CD4-positive, alpha-beta T cell treated with Interleukin-15 for 4 hours (primary cell): Measurements from ENCODE around the gene IFT20.
A peak's percentile ranks its signal among the peaks of the same experiment; 100 is the strongest.

Experiments used
- DNase-seq: peaks from one replicate; pipeline ENCODE4 v3.0.0-alpha.2; 2020; ENCODE audit warnings: low spot score

The IFT20 gene

DNA sequence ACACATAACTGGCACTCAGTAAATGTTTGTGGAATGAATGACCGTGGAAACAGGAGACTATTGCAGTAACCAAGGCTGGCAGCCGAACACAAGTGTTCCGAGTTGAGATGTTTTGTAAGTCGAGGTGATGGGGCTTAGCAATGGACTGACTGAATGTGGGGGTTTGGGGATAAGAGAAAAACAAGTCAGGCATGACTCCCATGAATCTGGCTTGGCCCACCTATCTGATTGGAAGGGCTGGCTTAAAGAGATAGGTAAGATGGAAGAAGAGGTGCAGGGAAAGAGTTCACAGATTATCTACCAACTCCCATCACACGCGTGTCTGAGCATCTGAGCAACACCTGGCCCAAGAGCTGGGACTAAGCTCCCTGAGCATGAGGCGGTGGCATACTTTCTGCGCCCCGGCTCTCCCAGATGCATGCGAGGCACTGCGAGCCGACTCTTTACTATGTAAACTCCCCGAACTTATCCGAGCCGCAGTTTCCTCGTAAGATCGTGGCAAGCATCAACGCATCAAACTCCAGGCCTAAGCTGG is 539 bp downstream of the IFT20 start:
- DNase-seq: no peak

GRCh38 chr17:28334171-28334570 is 1.1 kb downstream of the IFT20 start:
- DNase-seq: no peak

- no peak for DNase-seq
Measured at GRCh38 chr17:28333083-28333746, 2.1 kb downstream of the IFT20 start.

- DNase-seq: no peak
Measured at GRCh38 chr17:28331891-28332420, 3.3 kb downstream of the IFT20 start.

- no peak for DNase-seq
Measured at GRCh38 chr17:28330671-28331070, 4.6 kb downstream of the IFT20 start.

DNA sequence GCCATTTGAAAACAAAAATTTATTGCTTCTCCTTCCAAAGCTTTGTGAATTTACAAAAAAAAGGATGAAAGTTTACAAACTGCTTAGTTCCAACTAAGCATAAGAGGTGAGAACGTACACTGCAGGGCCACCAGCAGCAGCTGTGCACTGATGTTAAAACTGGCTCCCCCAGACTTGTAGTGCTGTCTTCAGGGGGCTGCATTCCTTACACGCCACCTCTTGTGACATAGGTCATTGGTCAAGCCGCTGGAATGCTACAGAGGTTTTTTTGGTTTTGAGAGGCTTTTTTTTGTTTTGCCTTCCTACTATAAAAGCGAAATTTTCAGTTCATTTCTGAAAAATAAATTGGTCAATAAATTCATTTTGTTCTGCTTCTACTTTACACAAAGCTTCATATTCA is 6.9 kb downstream of the IFT20 start:
- no peak for DNase-seq

DNA sequence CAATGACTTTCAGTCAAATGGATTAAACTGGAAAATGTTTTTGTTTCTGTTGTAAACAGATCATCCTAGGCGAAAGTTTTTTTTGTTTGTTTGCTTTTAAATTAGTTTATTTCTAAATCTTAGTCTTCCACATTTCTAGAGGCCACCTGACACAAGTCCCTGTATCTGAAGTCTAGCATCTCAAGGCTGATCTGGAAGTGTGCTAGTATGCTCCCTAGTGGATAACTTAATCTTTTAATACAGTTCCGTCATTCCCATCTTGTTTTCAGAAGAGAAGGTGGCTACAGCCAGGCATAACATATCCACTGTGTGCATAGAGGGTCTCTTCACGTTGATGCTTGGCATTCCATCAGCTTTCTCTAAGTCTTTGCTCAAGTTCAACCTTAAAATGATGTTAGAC is 7.6 kb downstream of the IFT20 start:
- no peak for DNase-seq

DNA sequence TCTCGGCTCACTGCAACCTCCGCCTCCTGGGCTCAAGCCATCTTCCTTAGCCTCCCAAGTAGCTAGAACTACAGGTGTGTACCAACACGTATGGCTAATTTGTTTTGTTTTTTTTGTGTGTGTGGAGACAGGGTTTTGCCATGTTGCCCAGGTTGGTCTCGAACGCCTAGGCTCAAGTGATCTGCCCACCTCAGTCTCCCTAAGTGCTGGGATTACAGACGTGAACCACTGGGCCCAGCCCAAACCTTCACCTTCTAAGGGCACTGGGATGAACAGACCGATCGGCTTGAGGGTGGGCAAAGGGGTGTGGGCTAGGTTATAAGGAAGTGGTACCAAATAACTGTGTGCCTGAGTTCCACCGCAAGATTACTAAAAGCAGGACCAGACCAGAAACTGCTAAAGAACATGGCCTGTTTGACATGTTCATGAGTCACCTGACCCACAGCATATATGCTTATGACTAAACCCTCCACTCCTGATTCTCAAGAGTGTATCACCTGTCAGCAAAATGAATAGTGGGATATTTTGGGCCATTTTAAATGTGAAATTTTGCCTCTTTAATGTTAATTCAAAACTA is 8.2 kb downstream of the IFT20 start:
- DNase-seq: no peak

GRCh38 chr17:28326114-28326513 is 9.2 kb downstream of the IFT20 start:
- DNase-seq: no peak

GRCh38 chr17:28325211-28325610 is 10.1 kb downstream of the IFT20 start:
- no peak for DNase-seq

DNA sequence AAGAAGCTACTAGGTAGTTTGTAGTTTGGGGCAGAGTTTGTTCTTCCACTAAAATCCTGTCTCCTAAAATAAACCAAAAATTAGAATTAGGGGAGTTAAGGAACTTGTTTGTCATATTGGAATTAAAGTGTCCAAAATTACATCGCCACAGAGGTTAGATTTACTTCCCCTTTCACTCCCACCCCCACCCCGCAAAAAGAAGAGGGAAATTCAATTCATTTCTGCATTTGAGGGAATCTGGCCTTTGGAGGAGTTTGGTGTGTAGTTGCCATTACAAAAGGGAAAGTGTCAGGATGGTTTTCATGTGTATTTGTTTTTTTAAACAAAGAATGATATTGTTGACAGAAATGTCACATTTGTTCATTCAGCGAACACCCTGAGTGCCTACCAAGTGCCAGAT is 10.5 kb downstream of the IFT20 start:
- no peak for DNase-seq

DNA sequence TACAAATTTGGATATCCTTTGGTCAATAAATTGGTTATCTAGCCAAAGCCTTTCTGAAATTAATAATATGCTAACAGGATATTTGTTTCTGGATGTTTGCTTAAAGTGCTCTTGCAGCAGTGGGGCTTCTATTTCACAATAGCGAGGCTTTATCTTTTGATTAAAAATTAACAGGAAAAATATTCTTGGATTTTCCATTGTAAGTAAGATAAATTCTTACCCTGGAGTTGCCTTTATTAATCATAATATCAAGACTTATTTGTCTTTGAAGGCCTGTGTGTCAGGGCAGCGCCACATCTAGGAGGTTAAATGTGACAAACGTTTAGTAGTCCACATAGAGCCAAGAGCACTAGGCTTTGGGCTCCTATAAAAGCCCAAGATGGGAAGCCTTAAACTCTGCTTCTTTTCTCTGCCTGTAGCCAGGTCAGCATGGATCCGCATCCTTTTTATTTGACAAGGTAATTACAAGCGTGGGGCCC is 11.0 kb downstream of the IFT20 start:
- DNase-seq: no peak

GRCh38 chr17:28320215-28321061 is 14.8 kb downstream of the IFT20 start:
- DNase-seq: no peak

DNA sequence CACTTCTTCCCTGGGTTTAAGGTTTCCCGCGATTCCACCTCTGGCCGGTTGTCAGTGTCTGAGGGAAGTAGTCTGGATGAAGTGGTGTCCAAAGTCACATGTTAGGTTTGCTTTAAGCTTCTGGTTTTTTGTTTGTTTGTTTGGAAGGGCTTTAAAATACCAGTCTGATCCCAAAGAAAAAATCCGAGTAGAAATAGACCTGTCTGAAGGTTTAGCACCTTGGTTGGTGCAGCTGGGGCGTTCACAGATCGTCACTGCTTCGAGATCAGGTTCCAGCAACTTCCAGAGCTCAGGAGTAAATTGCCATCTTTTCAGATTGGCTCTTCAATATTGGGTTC is 15.7 kb downstream of the IFT20 start:
- no peak for DNase-seq

DNA sequence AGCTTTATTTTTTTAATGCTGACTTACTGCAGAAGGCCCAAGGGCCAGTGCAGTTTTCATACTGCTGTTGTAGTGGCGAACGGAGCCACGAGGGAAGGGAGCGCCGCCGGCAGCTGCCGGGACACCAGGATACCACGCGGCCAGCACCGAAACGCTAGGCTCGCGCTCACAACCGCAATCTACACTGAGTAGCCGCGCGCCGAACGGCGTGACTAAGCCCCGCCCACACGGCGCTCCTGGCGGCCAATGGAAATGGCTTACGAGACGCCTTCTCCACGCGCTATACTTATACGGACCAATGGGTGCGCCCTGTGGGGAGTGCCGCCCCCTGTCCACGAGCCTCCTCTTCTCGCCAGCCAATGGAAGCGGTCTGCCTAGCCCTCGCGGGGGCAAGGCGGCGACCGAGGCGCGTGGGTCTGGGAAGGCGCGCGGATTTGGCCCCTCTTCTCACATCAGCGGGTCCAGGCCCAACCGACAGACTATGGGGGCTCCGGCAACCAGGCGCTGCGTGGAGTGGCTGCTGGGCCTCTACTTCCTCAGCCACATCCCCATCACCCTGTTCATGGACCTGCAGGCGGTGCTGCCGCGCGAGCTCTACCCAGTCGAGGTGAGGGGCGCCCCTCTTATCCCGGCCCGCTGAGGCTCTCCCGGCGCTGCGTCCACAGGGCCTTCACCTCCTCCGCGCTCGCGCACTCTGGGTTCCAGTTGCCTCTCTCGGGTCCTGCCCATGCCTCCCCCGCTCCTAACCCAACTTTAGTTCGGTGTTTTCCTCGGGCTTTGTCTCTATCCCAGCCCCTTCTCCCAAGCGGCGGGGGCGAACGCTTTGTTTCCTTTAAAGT is 16.3 kb downstream of the IFT20 start, which contains the start of gene TMEM97:
TSS of gene TMEM97 (plus strand) at position 442 of the 839 bp plus-strand sequence. CDS start at position 482, 40 bp downstream.
- DNase-seq: peak; percentile 93

DNA sequence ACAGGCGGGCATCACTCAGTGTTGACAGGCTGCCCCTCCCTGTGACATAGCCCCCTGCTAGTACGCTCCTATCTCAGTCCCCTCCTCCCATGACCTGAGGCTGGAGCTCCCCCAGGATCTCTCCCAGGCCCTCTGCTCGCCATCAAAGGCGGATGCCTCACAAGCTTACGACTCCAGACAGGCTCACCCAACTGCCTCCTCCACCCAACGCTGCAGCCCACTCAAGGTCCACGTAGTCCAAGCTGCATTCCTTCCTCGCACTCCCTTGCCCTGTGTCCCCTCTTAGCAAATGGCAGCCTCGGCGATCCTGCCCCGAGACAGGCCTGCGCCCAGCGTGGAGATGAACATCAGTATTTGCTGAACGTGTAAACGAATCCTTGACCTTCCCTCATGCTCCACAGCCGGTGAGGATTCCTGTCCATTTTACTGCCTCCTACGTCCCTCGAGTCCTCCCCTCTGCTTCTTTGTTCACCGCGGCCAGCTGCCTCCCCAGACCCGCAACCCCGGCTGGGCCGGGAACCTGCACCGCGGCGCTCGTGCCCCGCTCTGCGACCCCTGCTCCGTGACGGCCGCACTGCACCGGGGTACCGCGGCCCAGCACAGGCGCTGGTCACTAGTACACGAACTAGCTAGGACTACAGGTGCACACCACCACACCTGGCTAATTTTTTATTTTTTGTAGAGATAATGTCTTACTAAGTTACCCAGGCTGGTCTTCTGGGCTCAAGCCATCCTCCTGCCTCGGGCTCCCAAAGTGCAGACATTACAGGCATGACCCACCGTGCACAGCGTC is 17.1 kb downstream of the IFT20 start:
- DNase-seq: no peak

DNA sequence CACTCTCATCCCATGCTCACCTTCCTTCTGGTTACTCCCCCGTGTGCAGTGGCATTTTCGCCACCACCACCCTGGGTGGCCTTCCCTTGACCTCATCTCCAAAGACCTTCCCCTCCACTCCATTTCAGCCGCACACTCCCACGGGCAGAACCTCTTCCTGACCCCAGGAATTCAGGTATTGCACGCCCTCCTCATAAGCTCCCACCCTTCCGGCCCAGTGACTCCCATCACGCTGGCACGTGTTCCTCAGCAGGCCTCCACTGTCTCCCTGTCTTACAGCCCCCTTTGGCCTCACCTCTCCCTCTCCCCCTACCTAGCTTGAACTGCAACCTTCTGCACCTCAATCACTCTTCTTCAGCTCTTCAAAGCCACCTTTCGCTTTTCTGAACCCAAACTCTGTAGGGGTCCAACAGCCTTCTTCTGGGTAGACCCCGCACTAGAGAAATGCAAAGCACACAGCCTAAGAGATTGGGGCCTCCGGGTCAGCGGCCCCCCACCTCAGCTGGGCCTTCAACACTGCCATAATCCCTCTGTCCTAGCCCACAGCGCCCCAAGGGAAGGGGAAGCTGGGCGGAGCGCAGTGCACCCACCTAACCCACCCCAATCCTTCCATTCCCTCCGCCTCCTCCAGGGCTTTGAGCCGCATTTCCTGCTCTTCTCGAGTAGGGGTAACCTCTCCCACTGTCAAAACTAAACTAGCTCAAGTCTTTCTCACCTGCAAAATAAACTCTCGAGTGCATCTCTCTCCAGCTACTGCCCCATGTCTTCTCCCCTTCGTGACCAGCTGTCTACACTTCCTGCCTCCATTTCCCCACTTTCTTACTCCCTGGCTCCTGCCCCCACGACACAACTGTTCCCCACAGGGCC is 17.9 kb downstream of the IFT20 start:
- DNase-seq: no peak

GRCh38 chr17:28315846-28316705 is 19.2 kb downstream of the IFT20 start:
- no peak for DNase-seq

- no peak for DNase-seq
Measured at GRCh38 chr17:28313841-28314240, 21.4 kb downstream of the IFT20 start.
